ENCODE results near the gene SOAT2.

SOAT2 gene

GRCh38 chr12:53151039-53151438 is 47.8 kb downstream of the SOAT2 start:
- H3K4me3 ChIP-seq = no peak overlapping the region
- intact Hi-C loops (cut with DNase I; ENCODE audit: low total_unique reads) = loop anchor here (5.0 kb wide), 1 partner anchor 34 kb away; no protein-coding TSS in a partner anchor
- TF ChIP-seq CTCF (IDR thresholded peaks at IDR 0.05) = no peak

GRCh38 chr12:53152390-53152789 is 49.1 kb downstream of the SOAT2 start:
- Histone ChIP-seq H3K4me1 (peaks cover 0 to 59% (median 20%) of the 10 kb centered on the region in 4 donors), H3K27ac (peak overlapping the region in 1 of 2 donors; percentile 3), H3K4me3 (no peak overlapping the region), H3K36me3 (no peaks in the 10 kb centered on the region), H3K9me3 (no peaks in the 10 kb centered on the region), H3K27me3 (no peaks in the 10 kb centered on the region)
- TF ChIP-seq CTCF (IDR thresholded peaks at IDR 0.05) = no peak
- DNase-seq = no peak
- intact Hi-C loops (cut with DNase I; ENCODE audit: low total_unique reads) = loop anchor here (5.0 kb wide), 1 partner anchor 35 kb away; no protein-coding TSS in a partner anchor

More at GRCh38 chr12:53151039-53151438, 47.8 kb downstream of the SOAT2 start:
- Histone ChIP-seq H3K27me3 (no peaks in the 10 kb centered on the region), H3K4me1 (peaks cover 0 to 51% (median 8%) of the 10 kb centered on the region in 4 donors), H3K27ac (no peak overlapping the region), H3K36me3 (no peaks in the 10 kb centered on the region), H3K9me3 (no peaks in the 10 kb centered on the region)
- no peak for DNase-seq

GRCh38 chr12:53159195-53159839 is 56.0 kb downstream of the SOAT2 start:
- TF ChIP-seq CTCF (IDR thresholded peaks at IDR 0.05) = peak; percentile 95 to 97
- peak overlapping the region; percentile 84 to 90 for H3K27ac ChIP-seq
- H3K27me3 ChIP-seq = no peaks in the 10 kb centered on the region
- DNase-seq = peak; percentile 90 to 93
- intact Hi-C loops (cut with DNase I; ENCODE audit: low total_unique reads) = loop anchor here (5.0 kb wide), 2 partner anchors 38 to 82 kb away; partner anchors contain the start of gene SPRYD3
- H3K36me3 ChIP-seq = peaks cover 0 to 17% (median 0%) of the 10 kb centered on the region in 3 donors
- peaks cover 0 to 56% (median 37%) of the 10 kb centered on the region in 4 donors for H3K4me1 ChIP-seq
- no peak overlapping the region for H3K4me3 ChIP-seq
- H3K9me3 ChIP-seq = no peaks in the 10 kb centered on the region

- no peak for TF ChIP-seq CTCF (IDR thresholded peaks at IDR 0.05)
- Histone ChIP-seq H3K27me3 (no peaks in the 10 kb centered on the region), H3K9me3 (no peaks in the 10 kb centered on the region), H3K36me3 (peaks cover 0 to 19% (median 0%) of the 10 kb centered on the region in 3 donors), H3K4me3 (no peak overlapping the region), H3K27ac (peak overlapping the region; percentile 84 to 90), H3K4me1 (peaks cover 0 to 49% (median 31%) of the 10 kb centered on the region in 4 donors)
- no peak for DNase-seq
- intact Hi-C loops (cut with DNase I; ENCODE audit: low total_unique reads) = loop anchor here (5.0 kb wide), 2 partner anchors 37 to 83 kb away; partner anchors contain the start of gene SPRYD3
Measured at GRCh38 chr12:53160000-53160399, 56.7 kb downstream of the SOAT2 start.

- no peaks in the 10 kb centered on the region for H3K27me3 ChIP-seq
- H3K4me1 ChIP-seq = peaks cover 0 to 42% (median 31%) of the 10 kb centered on the region in 4 donors
- DNase-seq = no peak
- peaks cover 0 to 21% (median 0%) of the 10 kb centered on the region in 3 donors for H3K36me3 ChIP-seq
- intact Hi-C loops (cut with DNase I; ENCODE audit: low total_unique reads) = no loop called here
- TF ChIP-seq CTCF (IDR thresholded peaks at IDR 0.05) = no peak
- no peak overlapping the region for H3K4me3 ChIP-seq
- no peaks in the 10 kb centered on the region for H3K9me3 ChIP-seq
- peak overlapping the region in 1 of 2 donors; percentile 84 for H3K27ac ChIP-seq
Measured at GRCh38 chr12:53160673-53161072, 57.4 kb downstream of the SOAT2 start.
